ENCODE measurements around the gene CDCP2. TPM values are rescaled to one million over a fixed set of nuclear protein-coding genes. Genes with fewer than 3 reads are reported as not detected.

CDCP2 gene
- total and polyA plus RNA-seq, 10 donors = 0.23 to 1.6 (median 0.85) TPM; not detected in 3

- H3K36me3 ChIP-seq = no peaks in the 10 kb centered on the region
- TF ChIP-seq POLR2A (IDR thresholded peaks at IDR 0.05) (no peak), POLR2AphosphoS5 (IDR thresholded peaks at IDR 0.05) (no peak)
- TF ChIP-seq, protein P1, sequence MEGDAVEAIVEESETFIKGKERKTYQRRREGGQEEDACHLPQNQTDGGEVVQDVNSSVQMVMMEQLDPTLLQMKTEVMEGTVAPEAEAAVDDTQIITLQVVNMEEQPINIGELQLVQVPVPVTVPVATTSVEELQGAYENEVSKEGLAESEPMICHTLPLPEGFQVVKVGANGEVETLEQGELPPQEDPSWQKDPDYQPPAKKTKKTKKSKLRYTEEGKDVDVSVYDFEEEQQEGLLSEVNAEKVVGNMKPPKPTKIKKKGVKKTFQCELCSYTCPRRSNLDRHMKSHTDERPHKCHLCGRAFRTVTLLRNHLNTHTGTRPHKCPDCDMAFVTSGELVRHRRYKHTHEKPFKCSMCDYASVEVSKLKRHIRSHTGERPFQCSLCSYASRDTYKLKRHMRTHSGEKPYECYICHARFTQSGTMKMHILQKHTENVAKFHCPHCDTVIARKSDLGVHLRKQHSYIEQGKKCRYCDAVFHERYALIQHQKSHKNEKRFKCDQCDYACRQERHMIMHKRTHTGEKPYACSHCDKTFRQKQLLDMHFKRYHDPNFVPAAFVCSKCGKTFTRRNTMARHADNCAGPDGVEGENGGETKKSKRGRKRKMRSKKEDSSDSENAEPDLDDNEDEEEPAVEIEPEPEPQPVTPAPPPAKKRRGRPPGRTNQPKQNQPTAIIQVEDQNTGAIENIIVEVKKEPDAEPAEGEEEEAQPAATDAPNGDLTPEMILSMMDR (IDR thresholded peaks at IDR 0.05 in 8 of 11, conservative IDR thresholded peaks at IDR 0.05 in 3 of 11) = no peak
- peaks cover 0 to 21% (median 0%) of the 10 kb centered on the region in 7 donors for H3K27me3 ChIP-seq (replicated peaks in 1 of 7)
- no peaks in the 10 kb centered on the region for H3K9me3 ChIP-seq
- intact Hi-C loops (cut with DNase I; ENCODE audit: low total_unique reads) = no loop called here
- 72 to 82% (median 77%) methylated on average over 33 of the region's 33 CpGs for WGBS, 5 donors
- H3K4me3 ChIP-seq = peak overlapping the region in 1 of 8 donors; percentile 49
- peak overlapping the region in 1 of 8 donors; percentile 32 for H3K27ac ChIP-seq
- H3K4me1 ChIP-seq = peaks cover 0 to 19% (median 11%) of the 10 kb centered on the region in 6 donors
- peak; percentile 47 for DNase-seq
These were observed 31.9 kb downstream of the CDCP2 start for GRCh38 chr1:54120698-54121481.

GRCh38 chr1:54120018-54120697 is 32.6 kb downstream of the CDCP2 start:
- Histone ChIP-seq H3K4me3 (no peak overlapping the region), H3K27me3 (replicated peaks in 1 of 7) (peaks cover 0 to 21% (median 0%) of the 10 kb centered on the region in 7 donors), H3K9me3 (no peaks in the 10 kb centered on the region), H3K4me1 (peaks cover 0 to 19% (median 11%) of the 10 kb centered on the region in 6 donors), H3K36me3 (no peaks in the 10 kb centered on the region), H3K27ac (no peak overlapping the region)
- DNase-seq = peak; percentile 66
- WGBS, 5 donors = 93 to 96% (median 95%) methylated on average over 7 to 13 of the region's 13 CpGs
- no peak for TF ChIP-seq POLR2AphosphoS5 (IDR thresholded peaks at IDR 0.05)
- TF ChIP-seq, protein P1 (IDR thresholded peaks at IDR 0.05 in 8 of 11, conservative IDR thresholded peaks at IDR 0.05 in 3 of 11) = no peak
- TF ChIP-seq POLR2A (IDR thresholded peaks at IDR 0.05) = no peak
- intact Hi-C loops (cut with DNase I; ENCODE audit: low total_unique reads) = no loop called here

DNA sequence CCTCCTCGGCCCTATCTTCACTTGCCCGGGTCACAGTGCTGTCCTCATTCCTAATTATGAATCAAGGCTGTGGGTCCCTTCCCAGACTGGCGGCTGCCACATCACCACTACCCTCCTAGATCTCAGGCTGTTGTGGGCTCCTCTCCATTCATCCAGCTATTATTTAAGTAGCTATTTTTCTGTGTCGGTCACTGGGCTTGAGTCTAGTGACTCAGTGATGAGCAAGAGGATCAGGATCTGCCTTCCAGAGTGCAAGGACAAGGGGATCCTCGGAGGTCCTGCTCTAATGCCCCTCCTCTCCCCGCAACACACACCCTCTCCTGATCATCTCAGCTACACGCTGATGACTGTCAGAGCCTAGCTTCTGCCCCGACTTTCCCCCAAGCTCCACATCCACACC is 34.1 kb downstream of the CDCP2 start:
- intact Hi-C loops (cut with DNase I; ENCODE audit: low total_unique reads) = no loop called here
- WGBS, 5 donors = 80 to 95% (median 87%) methylated on average over 8 of the region's 8 CpGs
- TF ChIP-seq, protein P1 (IDR thresholded peaks at IDR 0.05 in 8 of 11, conservative IDR thresholded peaks at IDR 0.05 in 3 of 11) = no peak
- TF ChIP-seq POLR2A (IDR thresholded peaks at IDR 0.05) = no peak
- no peak for TF ChIP-seq POLR2AphosphoS5 (IDR thresholded peaks at IDR 0.05)

More for the DNA sequence above, 34.1 kb downstream of the CDCP2 start:
- DNase-seq = peak; percentile 37
- Histone ChIP-seq H3K4me1 (peaks cover 0 to 17% (median 11%) of the 10 kb centered on the region in 6 donors), H3K27ac (no peak overlapping the region), H3K36me3 (no peaks in the 10 kb centered on the region), H3K4me3 (no peak overlapping the region), H3K27me3 (replicated peaks in 1 of 7) (peaks cover 0 to 21% (median 0%) of the 10 kb centered on the region in 7 donors), H3K9me3 (no peaks in the 10 kb centered on the region)

Data from spleen (tissue), 11 donors.